Thyroid gland (tissue), 4 donors: ENCODE data around the gene CLK3.

Experiments used
- CTCF ChIP-seq, 6 experiments: fragments of 200-600 bp in 3 of 6; fragments of 450-650 bp in 3 of 6; sonication (generic) in 3 of 6; IDR thresholded peaks; one replicate each; pipeline ENCODE4 v1.5.1; 2016 to 2019; ENCODE audit warnings: antibody characterized with exemption in 6 of 6, mild to moderate bottlenecking in 2 of 6, inconsistent platforms in 1 of 6, moderate library complexity in 1 of 6
- POLR2A ChIP-seq, 2 donors: fragments of 450-650 bp; IDR thresholded peaks; one replicate each; pipeline ENCODE4 v1.6.1; 2017; ENCODE audit warnings: antibody characterized with exemption in 2 of 2, mild to moderate bottlenecking in 2 of 2, moderate library complexity in 1 of 2

- TF ChIP-seq CTCF (IDR thresholded peaks at IDR 0.05) (no peak), POLR2A (IDR thresholded peaks at IDR 0.05) (no peak)
Measured at GRCh38 chr15:74580538-74581350, 34.9 kb upstream of the CLK3 start.
